Ishikawa (cell line): ENCODE data around the gene COL13A1.
A peak's percentile ranks its signal among the peaks of the same experiment; 100 is the strongest.

ENCODE experiments used
- CEBPB ChIP-seq: IDR thresholded peaks from 2 replicates; pipeline ENCODE4 v1.6.1; 2012
- CREB1 ChIP-seq: IDR thresholded peaks from 2 replicates; pipeline ENCODE4 v1.6.1; 2012; ENCODE audit warnings: low read depth
- EGR1 ChIP-seq: IDR thresholded peaks from 2 replicates; pipeline ENCODE4 v1.6.1; 2012
- EP300 ChIP-seq: IDR thresholded peaks from 2 replicates; pipeline ENCODE4 v1.6.1; 2012; ENCODE audit warnings: borderline replicate concordance
- FOXM1 ChIP-seq: IDR thresholded peaks from 2 replicates; pipeline ENCODE4 v1.6.1; 2012; ENCODE audit warnings: low read depth, borderline replicate concordance
- MAX ChIP-seq: IDR thresholded peaks from 2 replicates; pipeline ENCODE4 v1.6.1; 2012
- NFIC ChIP-seq: IDR thresholded peaks from 2 replicates; pipeline ENCODE4 v1.6.1; 2012
- RAD21 ChIP-seq: IDR thresholded peaks from 2 replicates; pipeline ENCODE4 v1.6.1; 2012; ENCODE audit warnings: low read depth
- REST ChIP-seq: IDR thresholded peaks from 2 replicates; pipeline ENCODE4 v1.6.1; 2012; ENCODE audit warnings: low read depth, mild to moderate bottlenecking
- TAF1 ChIP-seq: IDR thresholded peaks from 2 replicates; pipeline ENCODE4 v1.6.1; 2012; ENCODE audit warnings: low read depth, mild to moderate bottlenecking
- TCF12 ChIP-seq: IDR thresholded peaks from 2 replicates; pipeline ENCODE4 v1.6.1; 2012; ENCODE audit warnings: low read depth
- TEAD4 ChIP-seq: IDR thresholded peaks from 2 replicates; pipeline ENCODE4 v1.6.1; 2012
- USF1 ChIP-seq: IDR thresholded peaks from 2 replicates; pipeline ENCODE4 v1.6.1; 2012
- YY1 ChIP-seq: IDR thresholded peaks from 2 replicates; pipeline ENCODE4 v1.6.1; 2012; ENCODE audit warnings: low read depth
- ZBTB7A ChIP-seq: IDR thresholded peaks from 2 replicates; pipeline ENCODE4 v1.6.1; 2012; ENCODE audit warnings: low read depth

Gene COL13A1

GRCh38 chr10:69801434-69802315, at the start of gene COL13A1:
Gene COL13A1 (plus strand): TSS chr10:69801906. CDS start chr10:69802424, 518 bp downstream.
- TF ChIP-seq MAX: peak; percentile 72
- TF ChIP-seq CEBPB: no peak

GRCh38 chr10:69752479-69752878, 49.2 kb upstream of the COL13A1 start:
- TF ChIP-seq ZBTB7A: no peak
- no peak for TF ChIP-seq TCF12
- TF ChIP-seq TAF1: no peak
- no peak for TF ChIP-seq CEBPB
- TF ChIP-seq REST: no peak
- no peak for TF ChIP-seq MAX
- no peak for TF ChIP-seq NFIC

GRCh38 chr10:69756279-69756678, 45.4 kb upstream of the COL13A1 start:
- no peak for TF ChIP-seq CREB1
- no peak for TF ChIP-seq EGR1
- TF ChIP-seq REST: no peak
- no peak for TF ChIP-seq ZBTB7A
- TF ChIP-seq TCF12: no peak
- no peak for TF ChIP-seq FOXM1
- no peak for TF ChIP-seq CEBPB
- no peak for TF ChIP-seq TAF1
- no peak for TF ChIP-seq USF1
- no peak for TF ChIP-seq RAD21
- no peak for TF ChIP-seq MAX
- TF ChIP-seq NFIC: no peak
- no peak for TF ChIP-seq TEAD4
- TF ChIP-seq YY1: no peak

GRCh38 chr10:69757206-69757552, 44.5 kb upstream of the COL13A1 start:
- TF ChIP-seq RAD21 (no peak), YY1 (no peak), CREB1 (no peak), EP300 (no peak), ZBTB7A (no peak), FOXM1 (no peak), CEBPB (no peak)

- TF ChIP-seq USF1 (no peak), NFIC (peak; percentile 79)
Observed at GRCh38 chr10:69757553-69758309, 44.0 kb upstream of the COL13A1 start.

- no peak for TF ChIP-seq MAX
- TF ChIP-seq USF1: no peak
- TF ChIP-seq REST: no peak
- TF ChIP-seq NFIC: no peak
- TF ChIP-seq CEBPB: no peak
- no peak for TF ChIP-seq EP300
- no peak for TF ChIP-seq TEAD4
- no peak for TF ChIP-seq CREB1
- TF ChIP-seq ZBTB7A: no peak
- TF ChIP-seq YY1: no peak
- no peak for TF ChIP-seq RAD21
Observed at GRCh38 chr10:69758310-69758728, 43.4 kb upstream of the COL13A1 start.
